ENCODE measurements around the gene MPPED2.

Gene MPPED2

GRCh38 chr11:30445056-30445455 lies 141.1 kb downstream of the MPPED2 start:
- in situ Hi-C loops (cut with MboI; ENCODE audit: low pct_unique_long_range_greater_than_20kb, low sequenced_read_pairs, unreplicated experiment), result no loop called here
- no peak for TF ChIP-seq CTCF (IDR thresholded peaks at IDR 0.05; ENCODE audit: extremely low read depth, insufficient read depth, missing control alignments)
- no peak for DNase-seq (ENCODE audit: low spot score)

GRCh38 chr11:30440510-30440909 lies 145.6 kb downstream of the MPPED2 start:
- no peak for DNase-seq (ENCODE audit: low spot score)
- TF ChIP-seq CTCF (IDR thresholded peaks at IDR 0.05; ENCODE audit: extremely low read depth, insufficient read depth, missing control alignments), result no peak
- in situ Hi-C loops (cut with MboI; ENCODE audit: low pct_unique_long_range_greater_than_20kb, low sequenced_read_pairs, unreplicated experiment), result no loop called here

GRCh38 chr11:30436801-30437200 lies 149.4 kb downstream of the MPPED2 start:
- in situ Hi-C loops (cut with MboI; ENCODE audit: low pct_unique_long_range_greater_than_20kb, low sequenced_read_pairs, unreplicated experiment), result no loop called here
- DNase-seq (ENCODE audit: low spot score), result no peak
- TF ChIP-seq CTCF (IDR thresholded peaks at IDR 0.05; ENCODE audit: extremely low read depth, insufficient read depth, missing control alignments), result no peak

GRCh38 chr11:30435488-30435887 lies 150.7 kb downstream of the MPPED2 start:
- DNase-seq (ENCODE audit: low spot score), result no peak
- TF ChIP-seq CTCF (IDR thresholded peaks at IDR 0.05; ENCODE audit: extremely low read depth, insufficient read depth, missing control alignments), result no peak
- in situ Hi-C loops (cut with MboI; ENCODE audit: low pct_unique_long_range_greater_than_20kb, low sequenced_read_pairs, unreplicated experiment), result no loop called here

GRCh38 chr11:30434901-30435300 lies 151.3 kb downstream of the MPPED2 start:
- in situ Hi-C loops (cut with MboI; ENCODE audit: low pct_unique_long_range_greater_than_20kb, low sequenced_read_pairs, unreplicated experiment), result no loop called here

GRCh38 chr11:30433831-30434230 lies 152.3 kb downstream of the MPPED2 start:
- in situ Hi-C loops (cut with MboI; ENCODE audit: low pct_unique_long_range_greater_than_20kb, low sequenced_read_pairs, unreplicated experiment), result no loop called here
- TF ChIP-seq CTCF (IDR thresholded peaks at IDR 0.05; ENCODE audit: extremely low read depth, insufficient read depth, missing control alignments), result no peak
- DNase-seq (ENCODE audit: low spot score), result no peak

More at GRCh38 chr11:30434901-30435300, 151.3 kb downstream of the MPPED2 start:
- TF ChIP-seq CTCF (IDR thresholded peaks at IDR 0.05; ENCODE audit: extremely low read depth, insufficient read depth, missing control alignments), result no peak
- no peak for DNase-seq (ENCODE audit: low spot score)

GRCh38 chr11:30432716-30433115 lies 153.4 kb downstream of the MPPED2 start:
- DNase-seq (ENCODE audit: low spot score), result no peak
- in situ Hi-C loops (cut with MboI; ENCODE audit: low pct_unique_long_range_greater_than_20kb, low sequenced_read_pairs, unreplicated experiment), result no loop called here
- no peak for TF ChIP-seq CTCF (IDR thresholded peaks at IDR 0.05; ENCODE audit: extremely low read depth, insufficient read depth, missing control alignments)

Data from GM13977 (cell line).